ENCODE measurements around the gene ZNF343.

- TF ChIP-seq CTCF (IDR thresholded peaks at IDR 0.05), result no peak
- TF ChIP-seq POLR2A (IDR thresholded peaks at IDR 0.05), result no peak
Observed at GRCh38 chr20:2475850-2476741, 32.6 kb downstream of the ZNF343 start.

Measured in thyroid gland (tissue), 4 donors.